Measurements from ENCODE around the gene NT5M.
"Not testable (repeated sequence)": the region's sequence is repeated elsewhere in the genome, so short reads cannot be mapped to it uniquely, and the experiment has no call there.

NT5M gene
- total RNA-seq, result 1.7 to 2.2 reads per million in 2 donors

GRCh38 chr17:17303010-17303846, at the start of gene NT5M:
NT5M (plus strand) TSS chr17:17303373; CDS start chr17:17303551, 178 bp downstream.
- peak; percentile 59 for DNase-seq

DNA sequence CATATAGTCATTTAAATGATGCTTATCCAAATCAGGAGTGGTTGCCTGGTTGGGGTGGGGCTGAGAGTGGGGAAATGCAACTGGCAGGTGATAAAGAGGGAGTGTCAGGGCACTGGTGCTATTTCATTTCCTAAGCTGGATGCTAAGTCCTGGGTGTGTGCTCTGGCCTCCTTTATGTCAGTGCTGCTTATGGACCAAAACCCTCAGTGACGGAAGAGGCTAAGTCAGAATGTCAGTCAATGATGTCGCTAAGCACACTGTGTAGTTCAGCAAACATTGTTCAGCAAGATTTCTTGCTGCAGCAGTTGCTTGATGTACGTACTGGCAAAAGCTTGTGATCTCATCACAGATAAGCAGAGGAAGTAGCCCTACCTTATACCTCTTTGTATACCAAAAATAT, 49.8 kb upstream of the NT5M start:
- DNase-seq, result no peak

GRCh38 chr17:17254036-17254435, 49.1 kb upstream of the NT5M start:
- DNase-seq, result no peak

DNA sequence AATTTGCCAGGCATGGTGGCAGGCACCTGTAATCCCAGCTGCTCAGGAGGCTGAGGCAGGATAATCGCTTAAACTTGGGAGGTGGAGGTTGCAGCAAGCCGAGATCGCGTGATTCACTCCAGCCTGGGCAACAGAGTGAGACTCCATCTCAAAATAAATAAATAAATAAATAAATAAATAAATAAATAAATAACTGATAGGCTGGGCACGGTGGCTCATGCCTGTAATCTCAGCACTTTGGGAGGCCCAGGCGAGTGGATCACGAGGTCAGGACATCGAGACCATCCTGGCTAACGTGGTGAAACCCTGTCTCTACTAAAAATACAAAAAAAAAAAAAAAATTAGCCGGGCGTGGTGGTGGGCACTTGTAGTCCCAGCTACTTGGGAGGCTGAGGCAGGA, 47.5 kb upstream of the NT5M start:
- DNase-seq, result not testable (repeated sequence)

- DNase-seq, result no peak
These were observed 46.9 kb upstream of the NT5M start for GRCh38 chr17:17256316-17256715.

DNA sequence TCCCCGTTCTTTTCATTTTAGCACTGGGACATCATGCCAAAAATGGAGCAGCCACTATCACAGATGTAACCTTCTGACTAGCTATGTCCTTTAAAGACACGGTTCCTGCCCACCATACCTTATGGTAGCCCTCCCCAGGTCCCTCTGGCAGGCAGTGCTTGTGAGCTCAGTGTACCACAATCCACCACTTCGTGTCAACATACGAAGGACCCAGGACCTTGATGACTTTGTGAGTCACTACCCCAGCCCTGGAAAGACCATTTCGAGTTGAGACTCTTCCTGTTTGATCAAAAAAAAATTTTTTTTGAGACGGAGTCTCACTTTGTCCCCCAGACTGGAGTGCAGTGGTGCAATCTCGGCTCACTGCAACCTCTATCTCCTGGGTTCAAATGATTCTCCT, 45.2 kb upstream of the NT5M start:
- no peak for DNase-seq

- DNase-seq, result no peak
These were observed 44.2 kb upstream of the NT5M start for GRCh38 chr17:17258998-17259397.

DNA sequence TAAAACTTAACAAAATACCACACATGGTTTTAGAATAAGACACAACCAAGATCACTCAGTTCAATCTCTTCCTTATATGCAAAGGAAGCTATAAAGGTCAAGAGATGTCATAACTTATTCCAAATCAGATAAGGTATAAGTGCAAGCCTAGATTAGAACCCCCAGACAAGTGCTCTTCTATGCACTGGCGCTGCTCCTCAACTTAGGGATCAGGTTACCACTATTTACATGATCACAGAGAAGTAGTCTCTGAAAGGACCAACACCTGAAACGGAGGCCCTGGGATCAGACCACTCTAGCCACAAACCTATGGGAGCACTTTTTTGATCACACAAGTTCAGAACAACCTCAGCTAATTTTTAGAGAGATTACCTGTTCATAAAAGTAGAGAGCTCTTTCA, 38.7 kb upstream of the NT5M start:
- no peak for DNase-seq

- DNase-seq, result peak; percentile 9
These were observed 33.0 kb upstream of the NT5M start for GRCh38 chr17:17269926-17270773.

DNA sequence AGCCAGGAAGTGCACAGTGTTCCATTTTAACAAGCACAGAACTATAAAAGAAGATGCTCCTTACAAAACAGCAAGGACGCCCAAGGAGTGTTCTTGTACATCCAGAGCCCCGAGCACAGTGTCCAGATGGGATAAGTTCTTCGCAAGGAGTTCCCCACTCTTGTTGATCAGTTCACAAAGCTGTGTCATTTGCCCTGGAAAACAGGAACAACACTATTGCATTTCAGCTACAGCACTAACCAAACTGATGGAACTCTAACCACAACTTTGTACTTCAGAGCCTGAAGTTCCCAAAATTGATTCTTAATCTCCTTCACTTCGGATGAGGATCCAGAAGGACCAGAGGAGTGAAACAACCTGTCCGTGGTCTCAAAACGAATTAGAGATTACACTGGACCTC, 27.2 kb upstream of the NT5M start:
- DNase-seq, result no peak

GRCh38 chr17:17277431-17277830, 25.7 kb upstream of the NT5M start:
- not testable (repeated sequence) for DNase-seq

DNA sequence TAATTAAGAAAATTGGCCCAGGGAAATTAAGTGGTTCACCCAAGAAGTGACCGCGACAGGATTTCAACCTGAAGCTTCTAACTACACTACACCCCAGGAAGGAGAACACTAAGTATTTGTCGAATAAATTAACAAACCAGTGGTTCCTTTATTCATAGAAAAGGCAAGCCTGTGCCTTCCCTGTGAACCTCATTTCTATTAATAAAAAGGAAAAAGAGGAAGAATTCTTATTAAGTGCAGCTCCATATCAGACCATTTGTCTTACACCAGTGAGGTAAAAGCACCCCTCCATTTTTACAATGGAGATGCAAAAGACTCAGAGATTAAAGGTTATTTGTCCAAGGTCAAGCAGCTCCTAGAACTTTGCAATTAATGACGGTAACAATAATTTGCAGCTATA, 23.9 kb upstream of the NT5M start:
- DNase-seq, result no peak

- peak; percentile 96 for DNase-seq
These were observed 22.3 kb upstream of the NT5M start, which contains the start of gene COPS3 for GRCh38 chr17:17280613-17281549. COPS3 (minus strand) TSS chr17:17281246; CDS start chr17:17281186, 60 bp downstream.

GRCh38 chr17:17285951-17286350, 17.2 kb upstream of the NT5M start:
- DNase-seq, result no peak

- no peak for DNase-seq
These were observed 14.1 kb upstream of the NT5M start for GRCh38 chr17:17289086-17289485.

GRCh38 chr17:17289701-17290100, 13.5 kb upstream of the NT5M start:
- DNase-seq, result no peak

DNA sequence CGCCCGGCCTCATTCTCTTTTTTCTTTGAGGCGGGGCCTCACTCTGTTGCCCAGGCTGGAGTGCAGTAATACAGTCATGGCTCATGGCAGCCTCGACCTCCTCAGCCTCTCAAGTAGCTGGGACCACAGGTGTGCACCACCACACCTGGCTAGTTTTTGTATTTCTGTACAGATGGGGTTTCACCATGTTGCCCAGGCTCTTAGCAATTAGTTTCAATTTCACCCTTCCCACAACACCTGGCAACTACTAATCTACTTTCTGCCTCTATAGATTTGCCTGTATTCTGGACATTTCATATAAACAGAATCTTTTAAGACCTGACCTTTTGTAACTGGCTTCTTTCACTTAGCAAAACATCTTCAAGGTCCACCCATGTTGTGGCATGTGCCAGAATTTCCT, 8.0 kb upstream of the NT5M start:
- DNase-seq, result no peak

DNA sequence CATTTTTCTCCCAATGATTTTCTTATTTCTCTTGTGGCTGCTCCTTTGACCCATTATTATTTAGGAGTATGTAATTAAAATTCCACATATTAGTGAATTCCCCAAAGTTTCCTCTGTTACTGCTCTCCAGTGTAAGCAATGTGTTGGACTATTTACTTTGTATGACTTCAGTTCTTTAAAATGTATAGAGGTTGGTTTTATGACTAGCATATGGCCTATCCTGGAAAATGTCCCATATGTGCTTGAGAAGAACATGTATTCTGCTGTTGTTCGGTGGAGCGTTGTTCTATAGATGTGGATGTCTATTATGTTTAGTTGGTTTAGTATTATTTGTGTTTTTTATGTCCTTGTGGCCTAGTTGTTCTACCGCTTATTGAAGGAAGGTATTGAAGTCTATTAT, 6.0 kb upstream of the NT5M start:
- no peak for DNase-seq

- DNase-seq, result no peak
These were observed 5.1 kb upstream of the NT5M start for GRCh38 chr17:17298108-17298507.

DNA sequence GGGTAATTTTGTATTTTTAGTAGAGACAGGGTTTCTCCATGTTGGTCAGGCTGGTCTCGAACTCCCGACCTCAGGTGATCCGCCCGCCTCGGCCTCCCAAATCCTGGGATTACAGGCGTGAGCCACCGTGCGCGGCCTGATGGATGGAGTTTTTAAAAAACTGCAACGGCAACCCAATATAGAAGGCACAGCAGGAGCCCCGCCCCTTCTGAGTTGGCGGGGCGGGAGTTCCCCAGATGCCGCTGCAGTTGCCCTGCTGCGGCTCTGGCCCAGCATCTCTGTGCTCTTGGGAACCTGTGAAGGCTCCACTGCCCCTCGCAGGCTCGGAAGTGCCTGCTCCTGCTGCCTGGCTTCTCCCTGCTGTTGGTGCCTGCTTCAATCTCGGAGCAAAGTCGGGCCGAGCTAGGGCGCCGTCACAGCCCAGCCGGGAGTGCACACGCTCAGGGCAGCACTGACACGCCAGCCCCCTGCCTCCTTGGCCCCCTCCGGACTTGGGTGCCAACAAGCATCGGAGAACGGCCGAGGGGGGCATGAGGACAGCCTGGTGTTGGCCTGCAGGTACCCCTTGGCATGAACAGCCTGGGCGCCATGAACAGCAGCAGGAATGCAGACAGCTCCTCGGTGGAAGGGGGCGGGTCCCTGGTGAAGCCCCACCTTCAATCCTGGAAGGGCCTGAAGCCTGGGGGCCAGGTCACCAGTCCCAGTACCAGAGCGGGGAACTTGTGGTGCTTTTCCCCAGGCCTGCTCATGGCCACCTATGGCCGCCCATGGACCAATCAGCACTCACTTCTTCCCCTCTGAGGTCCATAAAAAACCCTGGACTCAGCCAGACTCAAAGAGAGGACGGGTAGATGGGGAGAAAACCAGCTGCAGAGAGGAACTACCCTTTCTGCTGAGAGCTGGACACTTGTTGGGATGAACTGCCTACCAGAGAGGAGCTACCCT, 2.3 kb upstream of the NT5M start:
- DNase-seq, result peak; percentile 35

DNA sequence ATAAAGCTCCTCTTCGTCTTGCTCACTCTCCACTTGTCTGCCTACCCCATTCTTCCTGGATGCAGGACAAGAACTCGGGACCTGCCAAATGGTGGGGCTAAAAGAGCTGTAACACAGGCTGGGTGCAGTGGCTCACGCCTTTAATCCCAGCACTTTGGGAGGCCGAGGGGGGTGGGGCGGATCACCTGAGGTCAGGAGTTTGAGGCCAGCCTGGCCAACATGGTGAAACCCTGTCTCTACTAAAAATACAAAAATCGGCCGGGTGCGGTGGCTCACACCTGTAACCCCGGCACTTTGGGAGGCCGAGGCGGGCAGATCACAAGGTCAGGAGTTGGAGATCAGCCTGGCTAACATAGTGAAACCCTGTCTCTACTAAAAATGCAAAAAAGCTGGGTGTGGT, 1.5 kb upstream of the NT5M start:
- not testable (repeated sequence) for DNase-seq
